Tibial nerve (tissue), 4 donors: Measurements from ENCODE around the gene TRPV5. TPM values are rescaled to one million over a fixed set of nuclear protein-coding genes. Genes with fewer than 3 reads are reported as not detected.

Experiments
- DNase-seq, 2 donors: peaks; one replicate each; pipeline ENCODE4 v3.0.0-alpha.2; 2019; ENCODE audit warnings: low spot score in 2 of 2
- H3K27ac ChIP-seq, 4 donors: fragments of 200-600 bp; sonication (generic) in 3 of 4; one replicate each; pipeline ENCODE4 v1.5.1; 2017 to 2019; ENCODE audit warnings: mild to moderate bottlenecking in 1 of 4
- H3K27me3 ChIP-seq, 2 donors: fragments of 200-600 bp; sonication (generic) in 1 of 2; one replicate each; pipeline versions ENCODE4 v1.5.1 to v1.6.0; 2017 to 2019
- H3K36me3 ChIP-seq, 3 donors: fragments of 200-600 bp; sonication (generic); one replicate each; pipeline ENCODE4 v1.5.1; 2018 to 2019
- H3K4me1 ChIP-seq, 4 donors: fragments of 200-600 bp; sonication (generic) in 3 of 4; one replicate each; pipeline ENCODE4 v1.5.1; 2017 to 2019
- H3K4me3 ChIP-seq, 4 donors: fragments of 200-600 bp; sonication (generic) in 3 of 4; one replicate each; pipeline ENCODE4 v1.5.1; 2017 to 2019; ENCODE audit warnings: mild to moderate bottlenecking in 1 of 4, moderate library complexity in 1 of 4
- H3K9me3 ChIP-seq, 4 donors: fragments of 200-600 bp; sonication (generic) in 3 of 4; one replicate each; pipeline ENCODE4 v1.5.1; 2017 to 2019
- EP300 ChIP-seq, 2 donors: sonication (generic); formaldehyde crosslinking; IDR thresholded peaks; one replicate each; pipeline ENCODE4 v1.6.1; 2017; ENCODE audit warnings: antibody characterized with exemption in 2 of 2, mild to moderate bottlenecking in 1 of 2
- POLR2A ChIP-seq, 2 donors: fragments of 450-650 bp; IDR thresholded peaks; one replicate each; pipeline ENCODE4 v1.6.1; 2017; ENCODE audit warnings: antibody characterized with exemption in 2 of 2, mild to moderate bottlenecking in 2 of 2, moderate library complexity in 2 of 2
- WGBS, 2 donors: methylation state at CpG; one replicate each; pipeline ENCODE4 v1.1.5; 2018; 5-methylcytosine and 5-hydroxymethylcytosine counted together
- total RNA-seq, 4 donors: library from RNA; depleted of rRNA; stranded (reverse); fragments of >200 nt; gene quantifications; one replicate each; pipeline ENCODE4 v1.1.0, GENCODE V29; 2016
- TF ChIP-seq, protein P1 (sequence below), 5 experiments: fragments of 200-600 bp in 3 of 5; fragments of 450-650 bp in 2 of 5; sonication (generic) in 3 of 5; IDR thresholded peaks; one replicate each; pipeline ENCODE4 v1.5.1; 2016 to 2019; ENCODE audit warnings: antibody characterized with exemption in 5 of 5, mild to moderate bottlenecking in 3 of 5, moderate library complexity in 2 of 5

The TRPV5 gene
- total RNA-seq, 4 donors from 2014 or later, result 0.20 to 0.21 TPM; not detected in 2

DNA sequence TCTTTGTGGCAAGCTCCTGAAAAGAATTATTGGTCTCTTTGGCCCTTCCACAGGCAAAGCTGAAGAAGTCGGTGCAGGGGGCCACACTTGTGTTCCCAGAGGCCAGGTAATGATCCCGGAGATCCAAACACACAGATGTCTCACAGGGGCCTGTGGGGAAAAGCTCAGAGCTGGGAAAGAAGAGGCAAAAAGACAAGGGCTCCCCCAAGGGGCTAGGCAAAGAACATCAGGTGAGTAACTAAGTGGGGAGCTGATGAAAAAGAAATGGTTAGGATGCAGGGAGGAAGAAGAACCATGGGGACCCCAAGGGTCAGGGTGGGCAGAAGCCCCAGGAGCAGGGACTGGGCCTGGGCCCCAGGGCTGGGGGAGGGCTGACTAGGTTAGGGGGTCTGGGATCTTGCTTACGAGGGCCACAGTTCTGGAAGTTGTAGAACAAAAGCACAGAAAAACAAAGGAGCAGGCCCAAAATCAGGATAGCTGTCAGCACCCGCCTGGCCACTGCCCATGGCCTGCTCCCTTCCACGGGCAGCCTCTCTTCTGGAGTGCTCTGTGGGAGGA lies 27.5 kb upstream of the TRPV5 start:
- no peak overlapping the region for H3K27ac ChIP-seq
- H3K9me3 ChIP-seq, result no peaks in the 10 kb centered on the region
- no peaks in the 10 kb centered on the region for H3K36me3 ChIP-seq
- no peak for DNase-seq
- no peak overlapping the region for H3K4me3 ChIP-seq
- no peaks in the 10 kb centered on the region for H3K4me1 ChIP-seq
- no peaks in the 10 kb centered on the region for H3K27me3 ChIP-seq
- no peak for TF ChIP-seq EP300 (IDR thresholded peaks at IDR 0.05)
- TF ChIP-seq, protein P1, sequence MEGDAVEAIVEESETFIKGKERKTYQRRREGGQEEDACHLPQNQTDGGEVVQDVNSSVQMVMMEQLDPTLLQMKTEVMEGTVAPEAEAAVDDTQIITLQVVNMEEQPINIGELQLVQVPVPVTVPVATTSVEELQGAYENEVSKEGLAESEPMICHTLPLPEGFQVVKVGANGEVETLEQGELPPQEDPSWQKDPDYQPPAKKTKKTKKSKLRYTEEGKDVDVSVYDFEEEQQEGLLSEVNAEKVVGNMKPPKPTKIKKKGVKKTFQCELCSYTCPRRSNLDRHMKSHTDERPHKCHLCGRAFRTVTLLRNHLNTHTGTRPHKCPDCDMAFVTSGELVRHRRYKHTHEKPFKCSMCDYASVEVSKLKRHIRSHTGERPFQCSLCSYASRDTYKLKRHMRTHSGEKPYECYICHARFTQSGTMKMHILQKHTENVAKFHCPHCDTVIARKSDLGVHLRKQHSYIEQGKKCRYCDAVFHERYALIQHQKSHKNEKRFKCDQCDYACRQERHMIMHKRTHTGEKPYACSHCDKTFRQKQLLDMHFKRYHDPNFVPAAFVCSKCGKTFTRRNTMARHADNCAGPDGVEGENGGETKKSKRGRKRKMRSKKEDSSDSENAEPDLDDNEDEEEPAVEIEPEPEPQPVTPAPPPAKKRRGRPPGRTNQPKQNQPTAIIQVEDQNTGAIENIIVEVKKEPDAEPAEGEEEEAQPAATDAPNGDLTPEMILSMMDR (IDR thresholded peaks at IDR 0.05), result no peak
- no peak for TF ChIP-seq POLR2A (IDR thresholded peaks at IDR 0.05)
- WGBS, 2 donors, result 85 to 91% methylated on average over 5 of the region's 5 CpGs

DNA sequence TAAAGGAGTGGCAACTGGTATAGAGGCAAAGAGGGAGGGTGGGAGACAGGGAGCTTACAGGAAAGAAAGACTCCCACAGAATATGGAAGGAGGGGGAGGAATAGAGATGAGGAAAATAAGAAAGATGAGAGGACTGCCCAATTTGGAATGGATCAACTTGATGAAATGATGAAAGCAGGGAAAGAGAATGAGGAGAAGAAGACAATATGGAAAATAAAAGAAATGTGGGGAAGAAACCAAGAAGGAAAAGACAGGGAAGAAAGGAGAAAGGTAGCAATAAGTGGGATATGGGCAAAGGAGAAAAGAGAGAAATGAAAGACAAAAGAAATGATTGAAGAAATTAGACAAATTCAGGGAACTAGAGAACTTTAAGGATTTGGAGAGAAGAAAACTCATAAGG lies 25.7 kb upstream of the TRPV5 start:
- no peak for DNase-seq
- Histone ChIP-seq H3K27me3 (no peaks in the 10 kb centered on the region), H3K27ac (no peak overlapping the region), H3K4me3 (no peak overlapping the region), H3K9me3 (peaks cover 0 to 5% (median 0%) of the 10 kb centered on the region in 4 donors), H3K4me1 (no peaks in the 10 kb centered on the region), H3K36me3 (peaks cover 0 to 4% (median 0%) of the 10 kb centered on the region in 3 donors)
- TF ChIP-seq EP300 (IDR thresholded peaks at IDR 0.05), result no peak
- TF ChIP-seq, protein P1 (IDR thresholded peaks at IDR 0.05), result no peak

DNA sequence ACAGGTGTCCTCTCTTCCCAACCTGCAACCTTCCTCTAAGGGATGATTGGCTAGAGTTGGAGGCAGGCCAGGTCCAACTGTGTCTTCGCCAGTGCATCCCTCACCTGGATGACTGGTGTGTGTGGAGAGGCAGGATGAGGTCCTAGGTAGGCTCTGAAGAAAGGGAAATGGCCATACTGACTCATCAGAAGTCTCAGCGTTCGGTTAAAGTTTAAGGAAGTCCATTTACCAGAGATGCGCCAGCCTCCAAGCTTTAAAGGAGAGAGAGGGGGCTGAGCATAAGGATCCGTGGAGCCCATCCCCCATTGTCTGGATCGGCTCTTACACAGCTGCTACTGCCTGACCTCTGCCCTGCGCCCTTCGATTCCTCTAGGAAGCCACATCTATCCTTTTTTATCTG lies 24.2 kb upstream of the TRPV5 start:
- Histone ChIP-seq H3K9me3 (peaks cover 0 to 5% (median 0%) of the 10 kb centered on the region in 4 donors), H3K4me3 (no peak overlapping the region), H3K4me1 (no peaks in the 10 kb centered on the region), H3K27ac (no peak overlapping the region), H3K36me3 (peaks cover 0 to 15% (median 0%) of the 10 kb centered on the region in 3 donors), H3K27me3 (no peaks in the 10 kb centered on the region)
- no peak for DNase-seq
- 73 to 79% methylated on average over 8 of the region's 8 CpGs for WGBS, 2 donors
- TF ChIP-seq EP300 (IDR thresholded peaks at IDR 0.05), result no peak

DNA sequence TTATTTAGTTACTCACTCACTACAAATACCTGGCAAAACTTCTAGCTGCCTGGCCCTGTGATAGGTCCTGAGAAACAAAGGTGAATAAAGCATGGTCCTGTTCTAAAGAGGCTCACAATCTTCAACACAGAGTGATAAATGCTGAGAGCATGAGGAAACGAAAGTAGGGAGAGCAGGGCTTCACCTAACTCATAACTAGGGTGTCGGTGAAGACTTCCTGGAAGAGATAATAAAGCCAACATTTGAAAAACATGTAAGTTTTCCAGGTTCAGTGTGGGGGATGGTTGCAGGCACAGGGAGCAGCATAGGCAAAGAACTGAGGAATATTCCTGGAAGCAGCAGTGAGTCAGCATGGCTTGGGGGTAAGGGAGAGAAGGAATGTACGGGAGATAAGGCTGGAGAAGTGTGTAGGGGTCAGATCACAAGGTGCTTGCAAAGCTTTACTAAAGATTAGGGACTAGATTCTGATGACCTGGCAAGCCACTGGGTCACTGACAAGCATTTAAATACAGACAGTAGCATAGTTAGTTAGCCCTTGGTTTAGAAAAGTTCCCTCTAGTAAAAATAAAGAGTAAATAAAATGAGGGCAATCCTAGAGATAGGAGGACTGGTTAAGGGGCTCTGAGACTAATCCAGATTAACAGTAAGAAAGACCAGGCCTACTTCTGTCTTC lies 23.5 kb upstream of the TRPV5 start:
- 76 to 81% methylated on average over 3 of the region's 3 CpGs for WGBS, 2 donors
- Histone ChIP-seq H3K36me3 (peaks cover 0 to 15% (median 0%) of the 10 kb centered on the region in 3 donors), H3K27me3 (no peaks in the 10 kb centered on the region), H3K4me3 (no peak overlapping the region), H3K27ac (no peak overlapping the region), H3K9me3 (peaks cover 0 to 5% (median 0%) of the 10 kb centered on the region in 4 donors), H3K4me1 (no peaks in the 10 kb centered on the region)
- TF ChIP-seq, protein P1 (IDR thresholded peaks at IDR 0.05), result no peak
- no peak for DNase-seq

DNA sequence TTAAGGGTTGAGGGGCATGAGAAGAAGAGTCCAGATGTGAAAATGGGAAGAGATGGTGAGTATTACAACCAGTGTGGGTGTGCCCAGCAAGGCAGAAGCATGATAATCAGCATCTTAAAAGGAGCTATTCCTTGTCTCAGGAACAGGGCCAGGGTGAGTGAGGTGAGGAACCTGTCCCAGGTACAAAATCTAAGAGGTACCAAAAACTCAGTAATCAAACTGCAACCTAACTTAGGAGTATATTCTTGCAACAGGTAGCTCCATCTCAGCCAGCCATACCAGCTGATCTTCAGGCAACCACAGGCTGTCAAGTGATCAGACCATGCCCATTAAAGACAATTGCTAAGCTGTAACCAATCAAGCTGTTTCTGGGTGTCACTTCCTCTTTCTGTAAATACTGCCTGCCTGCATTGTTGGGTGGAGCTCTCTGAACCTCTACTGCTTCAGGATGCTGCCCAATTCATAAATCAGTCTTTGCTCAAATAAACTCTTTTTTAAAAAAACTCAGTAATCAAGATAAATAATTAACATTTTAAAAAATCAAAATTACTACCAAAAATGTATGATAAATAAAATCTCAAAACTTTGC lies 21.2 kb upstream of the TRPV5 start:
- H3K9me3 ChIP-seq, result peaks cover 0 to 5% (median 0%) of the 10 kb centered on the region in 4 donors
- peaks cover 0 to 15% (median 0%) of the 10 kb centered on the region in 3 donors for H3K36me3 ChIP-seq
- no peak for TF ChIP-seq EP300 (IDR thresholded peaks at IDR 0.05)
- TF ChIP-seq, protein P1 (IDR thresholded peaks at IDR 0.05), result no peak
- no peak for TF ChIP-seq POLR2A (IDR thresholded peaks at IDR 0.05)
- no peak overlapping the region for H3K4me3 ChIP-seq
- DNase-seq, result no peak
- H3K4me1 ChIP-seq, result no peaks in the 10 kb centered on the region
- no peak overlapping the region for H3K27ac ChIP-seq
- H3K27me3 ChIP-seq, result no peaks in the 10 kb centered on the region
